Neuronal stem cell (in vitro differentiated cells): Measurements from ENCODE around the gene TMEM175.

Source experiments
- DNase-seq: peaks from one replicate; pipeline ENCODE4 v3.0.0-alpha.2; 2013; ENCODE audit warnings: low spot score
- H2AFZ ChIP-seq: one replicate; pipeline ENCODE4 v1.6.1; 2013; ENCODE audit warnings: mild to moderate bottlenecking, low read length, inconsistent platforms
- H2AK5ac ChIP-seq: 2 replicates; pipeline ENCODE4 v1.6.1; 2013; ENCODE audit warnings: low read depth, mild to moderate bottlenecking, inconsistent platforms, low read length, moderate library complexity, mixed read lengths
- H2BK120ac ChIP-seq: 2 replicates; pipeline ENCODE4 v1.6.1; 2013; ENCODE audit warnings: low read depth, mild to moderate bottlenecking, inconsistent platforms, low read length, moderate library complexity, mixed read lengths
- H2BK12ac ChIP-seq: one replicate; pipeline ENCODE4 v1.6.1; 2013; ENCODE audit warnings: low read length, inconsistent platforms
- H2BK15ac ChIP-seq: 2 replicates; pipeline ENCODE4 v1.6.1; 2013; ENCODE audit warnings: mild to moderate bottlenecking, low read length, inconsistent platforms, mixed read lengths
- H2BK5ac ChIP-seq: one replicate; pipeline ENCODE4 v1.6.1; 2013; ENCODE audit warnings: inconsistent platforms, mild to moderate bottlenecking, low read length, moderate library complexity
- H3K14ac ChIP-seq: one replicate; pipeline ENCODE4 v1.6.1; 2013; ENCODE audit warnings: low read length, inconsistent platforms
- H3K18ac ChIP-seq: 2 replicates; pipeline ENCODE4 v1.6.1; 2013; ENCODE audit warnings: low read length, inconsistent platforms
- H3K23ac ChIP-seq: 2 replicates; pipeline ENCODE4 v1.6.1; 2013; ENCODE audit warnings: low read depth, mild to moderate bottlenecking, mixed read lengths, low read length, inconsistent platforms; ENCODE audit not compliant: poor library complexity
- H3K27ac ChIP-seq: replicated peaks from 3 replicates; pipeline ENCODE4 v1.5.1; 2013; ENCODE audit warnings: low read length, inconsistent platforms
- H3K27me3 ChIP-seq, 3 experiments: 2 replicates each; pipeline ENCODE4 v1.6.1; 2013; ENCODE audit warnings: low read length in 3 of 3, mild to moderate bottlenecking in 2 of 3, inconsistent platforms in 1 of 3, low read depth in 1 of 3, mixed read lengths in 1 of 3, moderate library complexity in 1 of 3; ENCODE audit not compliant: control insufficient read depth in 3 of 3, insufficient read depth in 3 of 3
- H3K36me3 ChIP-seq, 2 donors: replicated peaks in 1 of 2; 2 replicates each; pipeline ENCODE4 v1.6.1; 2013; ENCODE audit warnings: low read length in 2 of 2; ENCODE audit not compliant: control insufficient read depth in 2 of 2, insufficient read depth in 2 of 2
- H3K4ac ChIP-seq: 2 replicates; pipeline ENCODE4 v1.6.1; 2013; ENCODE audit warnings: inconsistent platforms, mild to moderate bottlenecking, low read length, moderate library complexity
- H3K4me1 ChIP-seq, 2 donors: 1 replicate in 1 of 2; 2 replicates in 1 of 2; pipeline ENCODE4 v1.6.1; 2013; ENCODE audit warnings: low read length in 2 of 2, low read depth in 1 of 2; ENCODE audit not compliant: control insufficient read depth in 2 of 2, insufficient read depth in 1 of 2
- H3K4me2 ChIP-seq: one replicate; pipeline ENCODE4 v1.6.1; 2013; ENCODE audit warnings: mild to moderate bottlenecking, low read length, inconsistent platforms; ENCODE audit not compliant: insufficient read depth, poor library complexity, severe bottlenecking
- H3K4me3 ChIP-seq, 2 donors: 2 replicates each; pipeline ENCODE4 v1.5.1; 2013; ENCODE audit warnings: low read length in 2 of 2, mild to moderate bottlenecking in 2 of 2, inconsistent platforms in 1 of 2, moderate library complexity in 1 of 2
- H3K79me1 ChIP-seq: one replicate; pipeline ENCODE4 v1.6.1; 2013; ENCODE audit warnings: low read depth, mild to moderate bottlenecking, inconsistent platforms, low read length, moderate library complexity
- H3K9ac ChIP-seq: one replicate; pipeline ENCODE4 v1.6.1; 2013; ENCODE audit warnings: mild to moderate bottlenecking, low read depth, low read length, inconsistent platforms; ENCODE audit not compliant: poor library complexity
- H3K9me3 ChIP-seq, 2 donors: replicated peaks in 1 of 2; 2 replicates each; pipeline versions ENCODE3 to v1.6.1; 2013; ENCODE audit warnings: low read length in 2 of 2, mild to moderate bottlenecking in 2 of 2, inconsistent platforms in 1 of 2, low read depth in 1 of 2, mixed read lengths in 1 of 2, moderate library complexity in 1 of 2; ENCODE audit not compliant: control insufficient read depth in 2 of 2, insufficient read depth in 1 of 2
- H4K8ac ChIP-seq: one replicate; pipeline ENCODE4 v1.6.1; 2013; ENCODE audit warnings: low read depth, mild to moderate bottlenecking, inconsistent platforms, low read length, moderate library complexity
- H4K91ac ChIP-seq: one replicate; pipeline ENCODE4 v1.6.1; 2013; ENCODE audit warnings: low read length, low read depth, mild to moderate bottlenecking, inconsistent platforms; ENCODE audit not compliant: poor library complexity
- WGBS, 2 donors: extraction: QIAGEN DNeasy Blood & Tissue Kit; methylation state at CpG; one replicate each; pipeline ENCODE4 v1.1.7; 2013; ENCODE audit warnings: missing lambda C conversion rate in 2 of 2, mixed read lengths in 1 of 2; ENCODE audit not compliant: insufficient read length in 2 of 2, insufficient replicate concordance in 1 of 2; ENCODE audit errors: extremely low coverage in 2 of 2; 5-methylcytosine and 5-hydroxymethylcytosine counted together

TMEM175 gene

GRCh38 chr4:1004557-1005485 lies 72.6 kb downstream of the TMEM175 start:
- Histone ChIP-seq H4K91ac (no peak overlapping the region), H2BK12ac (no peak overlapping the region), H3K4me2 (no peak overlapping the region), H3K27me3 (peaks cover 29 to 89% (median 81%) of the 10 kb centered on the region in 3 experiments), H2BK5ac (no peak overlapping the region), H3K18ac (no peak overlapping the region), H4K8ac (no peak overlapping the region), H3K9me3 (peaks cover 4% of the 10 kb centered on the region in 2 donors), H3K4ac (no peak overlapping the region), H3K9ac (no peak overlapping the region), H3K4me1 (peaks cover 7 to 11% of the 10 kb centered on the region in 2 donors), H3K79me1 (no peaks in the 10 kb centered on the region), H3K23ac (no peak overlapping the region), H2AFZ (no peak overlapping the region), H2BK15ac (peak overlapping the region; percentile 5), H2AK5ac (peak overlapping the region; percentile 2), H3K27ac (no peak overlapping the region), H3K14ac (no peak overlapping the region), H2BK120ac (no peak overlapping the region), H3K36me3 (no peaks in the 10 kb centered on the region), H3K4me3 (no peak overlapping the region)
- WGBS, 2 donors, result no CpG with 5 or more reads among the region's 25 CpGs
- DNase-seq, result no peak

GRCh38 chr4:1006856-1007255 lies 74.6 kb downstream of the TMEM175 start:
- Histone ChIP-seq H2BK120ac (no peak overlapping the region), H2AFZ (no peak overlapping the region), H3K79me1 (no peaks in the 10 kb centered on the region), H2BK15ac (no peak overlapping the region), H4K91ac (no peak overlapping the region), H4K8ac (no peak overlapping the region), H3K36me3 (no peaks in the 10 kb centered on the region), H3K27me3 (peaks cover 30 to 81% (median 74%) of the 10 kb centered on the region in 3 experiments), H2BK12ac (no peak overlapping the region), H3K14ac (no peak overlapping the region), H3K18ac (no peak overlapping the region), H2BK5ac (no peak overlapping the region), H3K9me3 (peaks cover 0 to 4% of the 10 kb centered on the region in 2 donors), H3K4ac (no peak overlapping the region), H3K4me1 (peaks cover 8 to 19% of the 10 kb centered on the region in 2 donors), H3K23ac (no peak overlapping the region), H3K9ac (no peak overlapping the region), H3K27ac (no peak overlapping the region), H2AK5ac (no peak overlapping the region), H3K4me3 (no peak overlapping the region), H3K4me2 (no peak overlapping the region)
- no peak for DNase-seq
- no CpG with 5 or more reads among the region's 5 CpGs for WGBS, 2 donors
